Common myeloid progenitor, CD34-positive (primary cell): Measurements from ENCODE around the gene TUBGCP6.
"Not testable (repeated sequence)": the region's sequence is repeated elsewhere in the genome, so short reads cannot be mapped to it uniquely, and the experiment has no call there.

Source experiments
- CTCF ChIA-PET: fragments of 350-600 bp; sonication (Branson Sonifier 250); formaldehyde crosslinking; loops from one replicate; lab custom pipeline; 2021; ENCODE audit warnings: antibody characterized with exemption; lab: Charles Lee
- POLR2A ChIA-PET: fragments of 350-600 bp; sonication (Branson Sonifier 250); formaldehyde crosslinking; loops from one replicate; lab custom pipeline; 2021; ENCODE audit warnings: antibody characterized with exemption; lab: Charles Lee
- DNase-seq, 3 donors: peaks; one replicate each; pipeline versions ENCODE4 v3.0.0 to v3.0.0-alpha.2; 2013
- H3K27ac ChIP-seq, 2 experiments: 1 replicate in 1 of 2; 2 replicates in 1 of 2; pipeline ENCODE4 v1.7.0; 2013; ENCODE audit warnings: inconsistent platforms in 2 of 2, low read length in 2 of 2, mild to moderate bottlenecking in 2 of 2, low read depth in 1 of 2, moderate library complexity in 1 of 2; ENCODE audit not compliant: severe bottlenecking in 2 of 2, insufficient read depth in 1 of 2, poor library complexity in 1 of 2
- H3K27me3 ChIP-seq, 5 experiments: replicated peaks in 2 of 5; 1 replicate in 3 of 5; 2 replicates in 2 of 5; pipeline versions ENCODE4 v1.6.1 to v1.7.0; 2013; ENCODE audit warnings: low read length in 4 of 5, mild to moderate bottlenecking in 2 of 5, moderate library complexity in 2 of 5, inconsistent platforms in 1 of 5; ENCODE audit not compliant: insufficient read depth in 5 of 5, control insufficient read depth in 4 of 5
- H3K36me3 ChIP-seq, 4 experiments: 1 replicate in 2 of 4; 2 replicates in 2 of 4; pipeline versions ENCODE4 v1.6.1 to v1.7.0; 2013; ENCODE audit warnings: low read length in 3 of 4, control low read depth in 1 of 4, mild to moderate bottlenecking in 1 of 4; ENCODE audit not compliant: control insufficient read depth in 4 of 4, insufficient read depth in 4 of 4
- H3K4me1 ChIP-seq, 4 experiments: 1 replicate in 3 of 4; 2 replicates in 1 of 4; pipeline versions ENCODE4 v1.6.1 to v1.7.1; 2013; ENCODE audit warnings: low read length in 3 of 4, mild to moderate bottlenecking in 3 of 4, control low read depth in 1 of 4, inconsistent platforms in 1 of 4, moderate library complexity in 1 of 4; ENCODE audit not compliant: control insufficient read depth in 4 of 4, insufficient read depth in 4 of 4; ENCODE audit errors: control extremely low read depth in 1 of 4
- H3K4me3 ChIP-seq, 7 experiments: 1 replicate in 4 of 7; 2 replicates in 3 of 7; pipeline versions ENCODE4 v1.5.1 to v1.7.0; 2013; ENCODE audit warnings: mild to moderate bottlenecking in 7 of 7, low read length in 6 of 7, moderate library complexity in 6 of 7, inconsistent platforms in 2 of 7, low read depth in 2 of 7, control low read depth in 1 of 7; ENCODE audit not compliant: insufficient read depth in 4 of 7, control insufficient read depth in 1 of 7; ENCODE audit errors: extremely low read depth in 1 of 7
- H3K9me3 ChIP-seq, 5 experiments: 1 replicate in 4 of 5; 2 replicates in 1 of 5; pipeline versions ENCODE4 v1.6.1 to v1.7.1; 2013; ENCODE audit warnings: low read length in 4 of 5, mild to moderate bottlenecking in 2 of 5, inconsistent platforms in 1 of 5, low read depth in 1 of 5, moderate library complexity in 1 of 5; ENCODE audit not compliant: control insufficient read depth in 4 of 5, insufficient read depth in 2 of 5; ENCODE audit errors: control extremely low read depth in 1 of 5
- WGBS: methylation state at CpG from one replicate; pipeline ENCODE4 v1.1.5; 2013; ENCODE audit not compliant: insufficient coverage; 5-methylcytosine and 5-hydroxymethylcytosine counted together

The TUBGCP6 gene

GRCh38 chr22:50170453-50171318, 74.1 kb downstream of the TUBGCP6 start, which contains the start of gene PANX2:
PANX2 (plus strand) TSS chr22:50170731; CDS start chr22:50170731, 0 bp downstream.
- H3K27me3 ChIP-seq, result peaks cover 0 to 13% (median 9%) of the 10 kb centered on the region in 5 experiments
- no peak within 1 kb of the TSS for H3K27ac ChIP-seq
- no peaks in the 10 kb centered on the region for H3K9me3 ChIP-seq
- no peak for DNase-seq
- ChIA-PET POLR2A (interaction anchor here (1.8 to 2.0 kb wide), 2 partner anchors 14 to 21 kb away, joined by 7 to 11 read pairs; no protein-coding TSS in a partner anchor), CTCF (interaction anchor here (0.8 to 1.4 kb wide), 2 partner anchors 20 to 66 kb away, joined by 4 read pairs; no protein-coding TSS in a partner anchor)
- H3K4me3 ChIP-seq, result peak within 1 kb of the TSS; percentile 27 to 78 (median 48)
- H3K4me1 ChIP-seq, result peaks cover 0 to 38% (median 31%) of the 10 kb centered on the region in 4 experiments
- no peaks in the 10 kb centered on the region for H3K36me3 ChIP-seq
- WGBS, result 23% methylated on average over 65 of the region's 105 CpGs

GRCh38 chr22:50169774-50170341, 75.0 kb downstream of the TUBGCP6 start:
- POLR2A ChIA-PET, result interaction anchor here (1.8 to 2.0 kb wide), 2 partner anchors 15 to 22 kb away, joined by 7 to 11 read pairs; no protein-coding TSS in a partner anchor
- WGBS, result under 1% methylated on average over 52 of the region's 70 CpGs
- H3K4me1 ChIP-seq, result peaks cover 0 to 38% (median 31%) of the 10 kb centered on the region in 4 experiments
- no peaks in the 10 kb centered on the region for H3K9me3 ChIP-seq
- H3K27ac ChIP-seq, result no peak overlapping the region
- no peaks in the 10 kb centered on the region for H3K36me3 ChIP-seq
- H3K27me3 ChIP-seq, result peaks cover 0 to 13% (median 7%) of the 10 kb centered on the region in 5 experiments
- CTCF ChIA-PET, result no interaction called here
- peak; percentile 70 to 91 (median 91) for DNase-seq
- peak overlapping the region in 6 of 7 experiments; percentile 34 to 64 (median 47) for H3K4me3 ChIP-seq

- Histone ChIP-seq H3K9me3 (no peaks in the 10 kb centered on the region), H3K27ac (no peak overlapping the region), H3K36me3 (no peaks in the 10 kb centered on the region), H3K4me3 (peak overlapping the region in 4 of 7 experiments; percentile 46 to 64 (median 56)), H3K4me1 (peaks cover 0 to 38% (median 31%) of the 10 kb centered on the region in 4 experiments), H3K27me3 (peaks cover 0 to 13% (median 7%) of the 10 kb centered on the region in 5 experiments)
- CTCF ChIA-PET, result no interaction called here
- POLR2A ChIA-PET, result no interaction called here
- DNase-seq, result no peak
- 24% methylated on average over 17 of the region's 36 CpGs for WGBS
Observed at GRCh38 chr22:50169181-50169759, 75.6 kb downstream of the TUBGCP6 start.

GRCh38 chr22:50168490-50169180, 76.2 kb downstream of the TUBGCP6 start:
- H3K4me3 ChIP-seq, result peak overlapping the region in 1 of 7 experiments; percentile 48
- POLR2A ChIA-PET, H3K9me3 ChIP-seq, CTCF ChIA-PET, DNase-seq, H3K36me3 ChIP-seq, H3K27ac ChIP-seq: not testable (repeated sequence)
- peaks cover 0 to 33% (median 27%) of the 10 kb centered on the region in 4 experiments for H3K4me1 ChIP-seq
- WGBS, result no CpG with 5 or more reads among the region's 5 CpGs
- peaks cover 0 to 13% (median 7%) of the 10 kb centered on the region in 5 experiments for H3K27me3 ChIP-seq

GRCh38 chr22:50167689-50168489, 76.9 kb downstream of the TUBGCP6 start:
- Histone ChIP-seq H3K36me3 (no peaks in the 10 kb centered on the region), H3K27me3 (peaks cover 0 to 13% (median 7%) of the 10 kb centered on the region in 5 experiments), H3K9me3 (no peaks in the 10 kb centered on the region), H3K4me1 (peaks cover 0 to 26% (median 20%) of the 10 kb centered on the region in 4 experiments), H3K27ac (no peak overlapping the region), H3K4me3 (no peak overlapping the region)
- ChIA-PET POLR2A (no interaction called here), CTCF (interaction anchor here (0.6 to 1.6 kb wide), 3 partner anchors 13 to 22 kb away, joined by 3 read pairs; no protein-coding TSS in a partner anchor)
- WGBS, result 79% methylated on average over 11 of the region's 11 CpGs
- no peak for DNase-seq
